Thyroid gland (tissue), 4 donors: ENCODE results near the gene GPR183.

ENCODE experiments used
- POLR2A ChIP-seq, 2 donors: fragments of 450-650 bp; IDR thresholded peaks; one replicate each; pipeline ENCODE4 v1.6.1; 2017; ENCODE audit warnings: antibody characterized with exemption in 2 of 2, mild to moderate bottlenecking in 2 of 2, moderate library complexity in 1 of 2
- TF ChIP-seq, protein P1 (sequence below), 6 experiments: fragments of 200-600 bp in 3 of 6; fragments of 450-650 bp in 3 of 6; sonication (generic) in 3 of 6; IDR thresholded peaks; one replicate each; pipeline ENCODE4 v1.5.1; 2016 to 2019; ENCODE audit warnings: antibody characterized with exemption in 6 of 6, mild to moderate bottlenecking in 2 of 6, inconsistent platforms in 1 of 6, moderate library complexity in 1 of 6

DNA sequence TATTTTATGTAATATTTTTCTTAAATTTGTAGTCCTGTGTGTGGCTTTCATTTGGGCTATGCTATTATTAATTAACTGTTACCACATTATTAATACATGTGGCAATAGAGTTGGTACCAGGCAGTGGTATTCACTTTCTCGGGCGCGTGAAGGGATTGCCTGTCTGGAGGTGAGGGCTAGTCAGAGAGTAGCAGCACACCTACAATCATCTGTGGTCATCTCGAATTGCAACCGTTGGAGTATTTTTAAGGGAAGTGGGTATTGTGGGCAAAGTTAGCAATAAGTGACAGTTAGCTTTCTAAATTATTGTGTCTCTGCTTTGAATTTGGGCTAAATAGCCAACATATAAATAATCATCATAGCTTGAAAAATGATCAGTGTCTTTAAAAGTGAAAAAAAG, 29.0 kb downstream of the GPR183 start:
- TF ChIP-seq, protein P1, sequence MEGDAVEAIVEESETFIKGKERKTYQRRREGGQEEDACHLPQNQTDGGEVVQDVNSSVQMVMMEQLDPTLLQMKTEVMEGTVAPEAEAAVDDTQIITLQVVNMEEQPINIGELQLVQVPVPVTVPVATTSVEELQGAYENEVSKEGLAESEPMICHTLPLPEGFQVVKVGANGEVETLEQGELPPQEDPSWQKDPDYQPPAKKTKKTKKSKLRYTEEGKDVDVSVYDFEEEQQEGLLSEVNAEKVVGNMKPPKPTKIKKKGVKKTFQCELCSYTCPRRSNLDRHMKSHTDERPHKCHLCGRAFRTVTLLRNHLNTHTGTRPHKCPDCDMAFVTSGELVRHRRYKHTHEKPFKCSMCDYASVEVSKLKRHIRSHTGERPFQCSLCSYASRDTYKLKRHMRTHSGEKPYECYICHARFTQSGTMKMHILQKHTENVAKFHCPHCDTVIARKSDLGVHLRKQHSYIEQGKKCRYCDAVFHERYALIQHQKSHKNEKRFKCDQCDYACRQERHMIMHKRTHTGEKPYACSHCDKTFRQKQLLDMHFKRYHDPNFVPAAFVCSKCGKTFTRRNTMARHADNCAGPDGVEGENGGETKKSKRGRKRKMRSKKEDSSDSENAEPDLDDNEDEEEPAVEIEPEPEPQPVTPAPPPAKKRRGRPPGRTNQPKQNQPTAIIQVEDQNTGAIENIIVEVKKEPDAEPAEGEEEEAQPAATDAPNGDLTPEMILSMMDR (IDR thresholded peaks at IDR 0.05) = no peak
- TF ChIP-seq POLR2A (IDR thresholded peaks at IDR 0.05) = no peak
